ENCODE measurements around the gene LGALS8.

DNA sequence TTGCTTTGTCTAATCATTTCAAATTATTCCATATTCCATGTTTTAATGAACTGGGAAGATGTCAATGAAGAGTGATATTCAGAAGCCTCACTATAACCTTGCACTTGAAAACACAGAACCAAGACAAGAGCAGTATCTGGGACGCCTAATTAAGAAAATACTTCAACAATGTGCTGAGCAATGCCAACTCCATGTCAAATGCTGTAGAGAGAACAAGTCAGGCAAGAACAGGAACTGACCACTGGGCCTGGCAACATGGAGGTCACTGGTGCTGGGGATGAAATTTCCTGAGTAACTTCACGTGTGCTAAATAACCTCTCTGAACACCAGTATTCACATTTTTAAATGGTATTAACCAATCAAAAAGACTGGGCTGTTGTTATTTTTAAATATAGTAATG, 57.7 kb downstream of the LGALS8 start:
- no peak for TF ChIP-seq EZH2phosphoT487 (IDR thresholded peaks at IDR 0.05; ENCODE audit: borderline replicate concordance)
- TF ChIP-seq, protein P1, sequence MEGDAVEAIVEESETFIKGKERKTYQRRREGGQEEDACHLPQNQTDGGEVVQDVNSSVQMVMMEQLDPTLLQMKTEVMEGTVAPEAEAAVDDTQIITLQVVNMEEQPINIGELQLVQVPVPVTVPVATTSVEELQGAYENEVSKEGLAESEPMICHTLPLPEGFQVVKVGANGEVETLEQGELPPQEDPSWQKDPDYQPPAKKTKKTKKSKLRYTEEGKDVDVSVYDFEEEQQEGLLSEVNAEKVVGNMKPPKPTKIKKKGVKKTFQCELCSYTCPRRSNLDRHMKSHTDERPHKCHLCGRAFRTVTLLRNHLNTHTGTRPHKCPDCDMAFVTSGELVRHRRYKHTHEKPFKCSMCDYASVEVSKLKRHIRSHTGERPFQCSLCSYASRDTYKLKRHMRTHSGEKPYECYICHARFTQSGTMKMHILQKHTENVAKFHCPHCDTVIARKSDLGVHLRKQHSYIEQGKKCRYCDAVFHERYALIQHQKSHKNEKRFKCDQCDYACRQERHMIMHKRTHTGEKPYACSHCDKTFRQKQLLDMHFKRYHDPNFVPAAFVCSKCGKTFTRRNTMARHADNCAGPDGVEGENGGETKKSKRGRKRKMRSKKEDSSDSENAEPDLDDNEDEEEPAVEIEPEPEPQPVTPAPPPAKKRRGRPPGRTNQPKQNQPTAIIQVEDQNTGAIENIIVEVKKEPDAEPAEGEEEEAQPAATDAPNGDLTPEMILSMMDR (conservative IDR thresholded peaks at IDR 0.05; ENCODE audit: low read length): no peak

Data from Loucy (cell line).